GM12873 (cell line): ENCODE results near the gene PILRA.

Experiments
- CTCF ChIP-seq: IDR thresholded peaks from 2 replicates; pipeline ENCODE4 v1.5.1; 2012; ENCODE audit warnings: low read depth, mild to moderate bottlenecking, moderate library complexity, low read length, control low read depth; ENCODE audit not compliant: insufficient read depth; ENCODE audit errors: missing control alignments

Gene PILRA

DNA sequence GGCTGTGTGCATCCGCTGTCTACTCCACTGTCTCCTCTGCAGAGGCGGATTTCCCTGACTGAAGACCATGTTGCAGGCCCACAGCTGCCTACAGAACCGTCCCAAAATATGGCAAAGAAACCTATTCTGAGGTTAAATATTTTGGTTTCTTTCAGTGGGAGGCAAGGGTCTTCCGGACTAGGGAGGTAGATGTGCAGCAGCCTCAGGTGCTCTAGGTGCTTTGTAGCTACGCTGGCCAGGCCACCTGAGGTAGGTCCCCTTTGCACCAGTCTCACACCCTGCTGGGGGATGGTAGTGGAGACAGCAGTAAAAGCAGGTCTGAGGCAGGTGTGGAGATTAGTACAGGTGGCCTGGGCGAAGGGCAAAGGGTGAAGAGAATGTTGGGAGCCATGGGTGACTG is 23.5 kb upstream of the PILRA start:
- TF ChIP-seq CTCF: no peak

DNA sequence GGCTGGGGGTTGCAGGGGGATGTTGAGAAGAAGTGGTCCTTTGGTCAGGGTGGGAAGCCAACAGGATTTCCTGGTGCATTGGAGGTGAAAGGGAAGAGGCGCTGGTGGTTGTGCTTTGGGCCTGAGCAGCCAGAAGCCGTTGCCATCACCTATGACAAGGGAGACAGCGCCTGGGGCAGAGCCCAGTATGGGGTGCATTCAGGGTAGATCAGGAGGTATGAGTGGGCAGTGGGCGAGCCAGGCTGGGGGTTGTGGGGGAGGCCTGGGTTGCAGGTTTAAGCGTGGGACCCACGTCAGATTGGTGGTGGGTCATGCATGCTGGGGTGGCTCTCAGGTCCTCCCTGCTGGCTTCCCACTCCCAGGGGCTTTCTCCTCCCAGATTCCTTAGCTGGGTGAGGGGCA is 21.6 kb upstream of the PILRA start:
- TF ChIP-seq CTCF: no peak

GRCh38 chr7:100352984-100353684 is 20.2 kb upstream of the PILRA start:
- TF ChIP-seq CTCF: no peak

DNA sequence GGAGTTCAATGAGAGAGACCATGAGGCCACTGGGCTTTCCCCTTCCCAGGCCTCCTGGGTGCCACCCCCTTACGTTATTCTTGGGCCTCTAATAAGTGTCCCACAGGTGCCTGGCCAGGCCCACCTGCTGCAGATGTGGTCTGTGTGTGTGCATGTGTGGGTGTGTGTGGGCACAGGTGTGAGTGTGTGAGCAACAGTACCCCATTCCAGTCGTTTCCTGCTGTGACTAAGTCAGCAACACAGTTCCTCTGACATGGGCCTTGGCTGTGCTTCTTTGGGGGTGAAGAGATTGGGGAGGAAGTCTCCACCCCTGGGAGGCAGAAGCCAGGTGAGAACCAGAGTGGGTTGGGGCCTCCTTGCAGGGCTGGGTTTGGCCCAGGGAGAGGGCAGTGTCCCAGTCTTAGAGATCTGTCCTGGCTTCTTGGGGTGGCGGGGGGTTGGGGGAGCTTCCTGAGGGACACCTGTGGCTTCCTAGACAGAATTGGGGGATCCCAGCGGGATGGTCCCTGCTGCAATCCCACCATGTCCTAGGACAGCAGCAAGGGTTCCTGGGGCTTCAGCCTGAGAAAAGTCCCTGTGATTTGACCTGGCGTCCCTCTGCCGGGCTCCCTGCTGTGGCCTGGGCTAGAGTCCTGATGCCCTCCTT is 19.5 kb upstream of the PILRA start:
- no peak for TF ChIP-seq CTCF

- no peak for TF ChIP-seq CTCF
These were observed 16.7 kb upstream of the PILRA start for GRCh38 chr7:100356416-100357068.

DNA sequence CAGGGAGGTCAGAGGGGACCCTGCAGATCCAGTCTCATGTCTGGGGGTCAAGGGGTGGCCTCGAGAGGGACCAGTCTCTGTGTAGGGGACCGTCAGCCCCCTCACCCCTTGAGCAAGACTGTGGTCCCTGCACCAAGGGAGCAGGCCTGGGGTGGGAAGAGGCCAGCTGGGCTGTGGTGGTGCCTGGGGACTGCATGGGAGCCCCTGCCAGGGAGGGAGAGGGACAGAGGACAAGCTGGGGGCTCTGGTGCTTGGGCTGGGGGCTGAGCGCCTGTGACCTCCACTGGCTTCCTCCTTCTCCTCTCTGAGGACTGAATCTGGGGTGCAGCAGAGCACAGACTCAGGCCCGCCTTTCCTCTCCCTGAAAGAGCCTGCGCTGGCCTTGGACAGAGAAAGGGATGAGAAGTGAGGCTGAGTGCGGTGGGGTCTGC is 16.1 kb upstream of the PILRA start:
- no peak for TF ChIP-seq CTCF
